Fibroblast of lung (primary cell): ENCODE measurements around the gene ASXL1.

ENCODE experiments used
- CTCF ChIP-seq, 2 donors: IDR thresholded peaks in 1 of 2; conservative IDR thresholded peaks in 1 of 2; 1 replicate in 1 of 2; 2 replicates in 1 of 2; pipeline ENCODE4 v1.5.1; 2011 to 2012; ENCODE audit warnings: low read length in 2 of 2, control low read depth in 1 of 2, inconsistent platforms in 1 of 2, low read depth in 1 of 2, mild to moderate bottlenecking in 1 of 2
- EZH2 ChIP-seq: IDR thresholded peaks from 2 replicates; pipeline ENCODE4 v1.5.1; 2012; ENCODE audit warnings: low read length, control low read depth, mild to moderate bottlenecking; ENCODE audit errors: missing control alignments

GRCh38 chr20:32357869-32358631 is at the start of gene ASXL1:
- TF ChIP-seq CTCF (conservative IDR thresholded peaks at IDR 0.05 in 1 of 2, IDR thresholded peaks at IDR 0.05 in 1 of 2; ENCODE audit: low read depth in 1 of 2, low read length in 2 of 2): no peak
- TF ChIP-seq EZH2: no peak
